Measurements from ENCODE around the gene ZNF418.
"Not testable (repeated sequence)": the region's sequence is repeated elsewhere in the genome, so short reads cannot be mapped to it uniquely, and the experiment has no call there.

Gene ZNF418

DNA sequence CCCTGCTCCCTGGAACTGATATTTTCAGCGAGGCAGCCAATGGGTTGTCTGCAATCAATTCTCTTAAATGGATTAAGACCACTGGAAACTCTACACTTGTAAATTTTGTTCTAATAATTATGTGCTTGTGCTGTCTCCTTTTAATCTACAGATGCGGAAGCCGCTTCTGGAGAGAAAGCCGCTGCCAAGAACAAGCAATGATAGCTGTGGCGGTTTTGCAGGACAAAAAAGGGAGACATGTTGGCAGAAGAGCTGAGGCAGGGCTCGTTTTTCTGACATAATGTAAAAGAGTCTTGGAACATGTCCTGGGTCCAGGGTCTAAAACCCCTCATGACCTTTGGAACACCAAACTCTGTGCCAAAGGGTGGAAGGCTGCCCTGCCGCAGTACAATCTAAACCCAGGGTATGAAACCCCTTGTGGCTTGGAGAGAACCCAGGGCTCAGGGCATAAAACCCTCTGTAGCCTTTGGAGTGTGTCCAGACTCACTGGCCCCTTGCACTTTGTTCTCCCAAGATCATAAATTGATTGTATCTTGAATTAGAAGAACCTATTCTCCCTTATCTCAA, 31.5 kb downstream of the ZNF418 start:
- TF ChIP-seq, protein P1, sequence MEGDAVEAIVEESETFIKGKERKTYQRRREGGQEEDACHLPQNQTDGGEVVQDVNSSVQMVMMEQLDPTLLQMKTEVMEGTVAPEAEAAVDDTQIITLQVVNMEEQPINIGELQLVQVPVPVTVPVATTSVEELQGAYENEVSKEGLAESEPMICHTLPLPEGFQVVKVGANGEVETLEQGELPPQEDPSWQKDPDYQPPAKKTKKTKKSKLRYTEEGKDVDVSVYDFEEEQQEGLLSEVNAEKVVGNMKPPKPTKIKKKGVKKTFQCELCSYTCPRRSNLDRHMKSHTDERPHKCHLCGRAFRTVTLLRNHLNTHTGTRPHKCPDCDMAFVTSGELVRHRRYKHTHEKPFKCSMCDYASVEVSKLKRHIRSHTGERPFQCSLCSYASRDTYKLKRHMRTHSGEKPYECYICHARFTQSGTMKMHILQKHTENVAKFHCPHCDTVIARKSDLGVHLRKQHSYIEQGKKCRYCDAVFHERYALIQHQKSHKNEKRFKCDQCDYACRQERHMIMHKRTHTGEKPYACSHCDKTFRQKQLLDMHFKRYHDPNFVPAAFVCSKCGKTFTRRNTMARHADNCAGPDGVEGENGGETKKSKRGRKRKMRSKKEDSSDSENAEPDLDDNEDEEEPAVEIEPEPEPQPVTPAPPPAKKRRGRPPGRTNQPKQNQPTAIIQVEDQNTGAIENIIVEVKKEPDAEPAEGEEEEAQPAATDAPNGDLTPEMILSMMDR (IDR thresholded peaks at IDR 0.05), result no peak
- no peak overlapping the region for H3K27ac ChIP-seq
- no peak overlapping the region for H2AFZ ChIP-seq
- H3K4me2 ChIP-seq (ENCODE audit: low read length), result no peak overlapping the region
- H3K79me2 ChIP-seq, result peaks cover 4% of the 10 kb centered on the region
- H3K9me3 ChIP-seq (ENCODE audit: control insufficient read depth, low read length), result no peaks in the 10 kb centered on the region
- peaks cover 2% of the 10 kb centered on the region for H3K4me1 ChIP-seq
- H3K27me3 ChIP-seq (ENCODE audit: control insufficient read depth, insufficient read depth, low read length), result no peaks in the 10 kb centered on the region
- H3K4me3 ChIP-seq (ENCODE audit: low read depth, low read length), result no peak overlapping the region
- no peak overlapping the region for H3K9ac ChIP-seq
- no peaks in the 10 kb centered on the region for H3K36me3 ChIP-seq (ENCODE audit: control insufficient read depth, insufficient read depth, low read length)

DNA sequence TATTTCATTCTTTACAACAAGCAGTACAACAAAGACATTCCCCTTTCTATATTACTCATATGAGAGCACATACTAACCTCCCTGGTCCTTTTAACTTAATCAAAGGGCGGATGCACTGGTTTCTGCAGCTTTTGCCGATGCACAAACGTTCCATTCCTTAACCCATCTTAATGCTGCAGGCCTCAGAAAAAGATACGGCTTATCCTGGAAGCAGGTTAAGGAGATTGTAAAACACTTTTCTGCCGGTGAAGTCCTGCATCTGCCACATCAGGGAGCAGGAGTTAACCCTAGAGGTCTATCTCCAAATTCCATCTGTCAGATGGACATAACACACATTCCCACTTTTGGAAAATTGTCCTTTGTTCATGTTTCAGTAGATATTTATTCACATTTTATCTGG, 34.9 kb downstream of the ZNF418 start:
- H3K27ac ChIP-seq, result no peak overlapping the region
- H3K79me2 ChIP-seq, result peaks cover 4% of the 10 kb centered on the region
- H3K4me1 ChIP-seq, result peaks cover 2% of the 10 kb centered on the region
- H3K4me3 ChIP-seq (ENCODE audit: low read depth, low read length), result no peak overlapping the region
- H3K27me3 ChIP-seq (ENCODE audit: control insufficient read depth, insufficient read depth, low read length), result no peaks in the 10 kb centered on the region
- TF ChIP-seq, protein P1 (IDR thresholded peaks at IDR 0.05), result no peak
- no peaks in the 10 kb centered on the region for H3K36me3 ChIP-seq (ENCODE audit: control insufficient read depth, insufficient read depth, low read length)
- no peak overlapping the region for H3K4me2 ChIP-seq (ENCODE audit: low read length)
- no peaks in the 10 kb centered on the region for H3K9me3 ChIP-seq (ENCODE audit: control insufficient read depth, low read length)
- H2AFZ ChIP-seq, result no peak overlapping the region
- H3K9ac ChIP-seq, result no peak overlapping the region

DNA sequence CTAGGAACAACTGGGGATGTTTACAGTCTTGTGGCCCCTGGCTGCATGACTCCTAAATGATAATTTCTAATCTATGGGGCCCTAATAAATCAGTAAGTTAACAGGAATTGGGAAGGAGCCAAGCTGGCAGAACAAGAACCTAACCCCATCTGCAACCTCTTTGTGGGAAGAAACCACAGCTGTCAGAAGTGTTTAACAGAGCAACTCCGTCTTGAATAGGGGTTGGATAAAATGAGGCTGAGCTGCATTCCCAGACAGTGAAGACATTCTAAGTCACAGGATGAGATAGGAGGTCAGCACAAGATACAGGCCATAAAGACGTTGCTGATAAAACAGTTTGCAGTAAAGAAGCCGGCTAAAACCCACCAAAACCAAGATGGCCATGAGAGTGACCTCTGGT, 44.5 kb downstream of the ZNF418 start:
- H3K36me3 ChIP-seq (ENCODE audit: control insufficient read depth, insufficient read depth, low read length); H3K4me3 ChIP-seq (ENCODE audit: low read depth, low read length); H3K79me2 ChIP-seq; H3K9me3 ChIP-seq (ENCODE audit: control insufficient read depth, low read length); H3K4me1 ChIP-seq; H3K4me2 ChIP-seq (ENCODE audit: low read length); H3K27ac ChIP-seq; H3K27me3 ChIP-seq (ENCODE audit: control insufficient read depth, insufficient read depth, low read length); H3K9ac ChIP-seq; H2AFZ ChIP-seq: not testable (repeated sequence)

DNA sequence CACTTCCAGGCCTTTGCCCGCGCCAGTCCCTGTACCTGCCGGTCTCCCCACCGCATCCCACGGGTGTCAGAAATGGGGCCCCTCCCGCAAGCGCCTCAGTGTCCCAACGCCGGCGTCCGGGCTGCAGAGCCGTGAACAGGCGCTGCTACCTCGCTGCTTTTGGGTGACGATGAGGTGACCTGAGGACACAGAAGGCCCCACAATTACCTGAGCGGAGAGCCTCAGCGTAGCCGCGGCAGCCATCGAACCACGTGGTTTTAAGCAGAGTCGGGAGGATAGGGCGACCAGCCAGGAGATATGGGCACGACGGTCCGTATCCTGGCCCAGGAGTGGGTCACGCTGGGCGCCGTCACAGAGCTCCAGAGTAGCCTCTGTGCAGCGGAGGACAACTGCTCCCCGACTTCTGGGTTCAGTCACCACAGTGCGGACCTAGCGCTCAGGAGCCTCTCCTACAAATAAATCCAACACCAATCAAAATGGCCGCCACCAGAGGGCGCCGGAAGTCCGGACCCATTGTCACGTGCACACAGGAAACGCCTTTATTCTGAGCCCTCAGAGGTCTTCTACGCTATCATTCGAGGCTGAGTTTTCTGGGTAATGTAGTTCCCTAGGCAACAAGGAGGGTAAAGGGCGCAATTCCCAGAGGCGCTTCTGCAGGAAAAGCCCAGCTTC, 46.5 kb downstream of the ZNF418 start, which contains the start of gene ZNF814:
Gene ZNF814 (minus strand): TSS at position 478 of the 672 bp plus-strand sequence. CDS start 235 bp downstream, at position 243.
- Histone ChIP-seq H3K9ac (peak within 1 kb of the TSS; percentile 39), H2AFZ (peak within 1 kb of the TSS; percentile 92), H3K27me3 (ENCODE audit: control insufficient read depth, insufficient read depth, low read length) (no peaks in the 10 kb centered on the region), H3K27ac (peak within 1 kb of the TSS; percentile 77), H3K4me1 (peaks cover 6% of the 10 kb centered on the region), H3K4me2 (ENCODE audit: low read length) (peak within 1 kb of the TSS; percentile 88), H3K79me2 (peaks cover 24% of the 10 kb centered on the region), H3K36me3 (ENCODE audit: control insufficient read depth, insufficient read depth, low read length) (no peaks in the 10 kb centered on the region), H3K9me3 (ENCODE audit: control insufficient read depth, low read length) (no peaks in the 10 kb centered on the region), H3K4me3 (ENCODE audit: low read depth, low read length) (peak within 1 kb of the TSS; percentile 73)
- TF ChIP-seq, protein P1 (IDR thresholded peaks at IDR 0.05), result peak; percentile 85

DNA sequence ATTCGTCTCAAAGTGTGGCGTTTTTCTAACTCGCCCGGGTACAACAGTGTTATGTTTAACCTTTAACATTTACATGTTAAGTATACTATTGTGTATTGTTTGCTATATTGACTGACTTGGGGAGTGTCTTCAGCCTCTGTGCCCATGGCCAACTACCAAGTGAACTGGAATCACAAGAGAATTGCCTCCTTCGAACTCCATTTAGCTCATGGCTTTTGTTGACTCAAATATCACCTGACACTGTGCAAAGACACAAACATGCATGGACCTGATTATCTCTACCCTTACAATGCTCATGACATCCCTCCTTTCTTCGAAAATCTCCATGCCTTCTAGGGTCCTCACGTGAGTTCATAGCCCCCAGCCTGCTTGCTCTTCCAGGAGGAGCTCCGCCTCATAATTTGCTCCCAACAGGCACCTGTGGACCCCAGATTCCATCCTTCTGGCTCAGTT, 47.1 kb downstream of the ZNF418 start:
- peak overlapping the region; percentile 73 for H3K4me3 ChIP-seq (ENCODE audit: low read depth, low read length)
- H3K36me3 ChIP-seq (ENCODE audit: control insufficient read depth, insufficient read depth, low read length), result no peaks in the 10 kb centered on the region
- H3K9ac ChIP-seq, result peak overlapping the region; percentile 39
- H3K79me2 ChIP-seq, result peaks cover 29% of the 10 kb centered on the region
- peak overlapping the region; percentile 77 for H3K27ac ChIP-seq
- H2AFZ ChIP-seq, result peak overlapping the region; percentile 92
- TF ChIP-seq, protein P1 (IDR thresholded peaks at IDR 0.05), result no peak
- peaks cover 6% of the 10 kb centered on the region for H3K4me1 ChIP-seq
- H3K27me3 ChIP-seq (ENCODE audit: control insufficient read depth, insufficient read depth, low read length), result no peaks in the 10 kb centered on the region
- no peaks in the 10 kb centered on the region for H3K9me3 ChIP-seq (ENCODE audit: control insufficient read depth, low read length)
- H3K4me2 ChIP-seq (ENCODE audit: low read length), result peak overlapping the region; percentile 88
